ENCODE results near the gene C2.
"Not testable (repeated sequence)": the region's sequence is repeated elsewhere in the genome, so short reads cannot be mapped to it uniquely, and the experiment has no call there.

The C2 gene

GRCh38 chr6:31979238-31979898 lies 51.9 kb downstream of the C2 start (continued):
- no peak for TF ChIP-seq POU6F1 (CRISPR knock-in tag; IDR thresholded peaks at IDR 0.05; ENCODE audit: borderline replicate concordance, low read depth)
- no peak for TF ChIP-seq ZFP30 (CRISPR knock-in tag; IDR thresholded peaks at IDR 0.05)
- no peak for TF ChIP-seq ZNF70 (CRISPR knock-in tag; IDR thresholded peaks at IDR 0.05)

GRCh38 chr6:31980195-31980876 lies 52.8 kb downstream of the C2 start:
- ATAC-seq: not testable (repeated sequence)

- not testable (repeated sequence) for ATAC-seq
These were observed 53.5 kb downstream of the C2 start for GRCh38 chr6:31980998-31981397.

GRCh38 chr6:31981744-31982143 lies 54.2 kb downstream of the C2 start, which contains the start of gene C4A:
TSS of gene C4A (plus strand) at chr6:31982057. CDS start at chr6:31982108, 51 bp downstream.
- ATAC-seq: not testable (repeated sequence)

- peak; percentile 54; the same call in 2 of the 3 replicates for ATAC-seq
These were observed 61.8 kb downstream of the C2 start for GRCh38 chr6:31989363-31989762.

GRCh38 chr6:31994421-31994820 lies 66.9 kb downstream of the C2 start:
- not testable (repeated sequence) for ATAC-seq

All from SK-N-SH treated with all-trans-retinoic acid at 6 μM for 48 hours (cell line).